CD14-positive monocyte (primary cell): ENCODE measurements around the gene ITGB6. TPM values are rescaled to one million over a fixed set of nuclear protein-coding genes. Genes with fewer than 3 reads are reported as not detected.

Source experiments
- DNase-seq, 3 donors: peaks; one replicate each; pipeline ENCODE4 v3.0.0-alpha.2; 2011 to 2022
- H2AFZ ChIP-seq: 2 replicates; pipeline ENCODE4 v1.6.0; 2012; ENCODE audit warnings: mild to moderate bottlenecking, low read depth, low read length, inconsistent platforms; ENCODE audit not compliant: insufficient read depth, poor library complexity, severe bottlenecking
- H3K27ac ChIP-seq, 2 donors: 1 replicate in 1 of 2; 2 replicates in 1 of 2; pipeline ENCODE4 v1.5.1; 2012 to 2013; ENCODE audit warnings: low read length in 2 of 2, control low read depth in 1 of 2, inconsistent platforms in 1 of 2, low read depth in 1 of 2, mild to moderate bottlenecking in 1 of 2
- H3K27me3 ChIP-seq, 2 donors: one replicate each; pipeline versions ENCODE4 v1.6.0 to v1.6.1; 2011 to 2013; ENCODE audit warnings: low read length in 2 of 2; ENCODE audit not compliant: control insufficient read depth in 2 of 2, insufficient read depth in 2 of 2
- H3K36me3 ChIP-seq, 2 donors: replicated peaks in 1 of 2; 1 replicate in 1 of 2; 2 replicates in 1 of 2; pipeline versions ENCODE4 v1.5.1 to v1.6.1; 2012 to 2013; ENCODE audit warnings: low read length in 2 of 2, control low read depth in 1 of 2, inconsistent platforms in 1 of 2, mild to moderate bottlenecking in 1 of 2; ENCODE audit not compliant: insufficient read depth in 2 of 2, control insufficient read depth in 1 of 2
- H3K4me1 ChIP-seq, 2 donors: 1 replicate in 1 of 2; 2 replicates in 1 of 2; pipeline versions ENCODE4 v1.5.1 to v1.6.1; 2012 to 2013; ENCODE audit warnings: low read length in 2 of 2, control low read depth in 1 of 2, inconsistent platforms in 1 of 2, mild to moderate bottlenecking in 1 of 2, moderate library complexity in 1 of 2; ENCODE audit not compliant: insufficient read depth in 2 of 2, control insufficient read depth in 1 of 2
- H3K4me2 ChIP-seq: replicated peaks from 2 replicates; pipeline ENCODE3; 2012; ENCODE audit warnings: low read length, moderate library complexity, mild to moderate bottlenecking; ENCODE audit not compliant: poor library complexity, severe bottlenecking; ENCODE audit errors: extremely low read depth
- H3K4me3 ChIP-seq, 3 experiments: fragments of 200-600 bp in 1 of 3; sonication (generic) in 1 of 3; replicated peaks in 1 of 3; 1 replicate in 2 of 3; 2 replicates in 1 of 3; pipeline ENCODE4 v1.5.1; 2011 to 2013; ENCODE audit warnings: low read length in 3 of 3, mild to moderate bottlenecking in 3 of 3, control low read depth in 2 of 3, low read depth in 2 of 3, inconsistent platforms in 1 of 3, moderate library complexity in 1 of 3
- H3K79me2 ChIP-seq: 2 replicates; pipeline ENCODE4 v1.6.0; 2012; ENCODE audit warnings: mild to moderate bottlenecking, control low read depth, inconsistent platforms, low read length, moderate library complexity; ENCODE audit not compliant: insufficient read depth
- H3K9ac ChIP-seq: 2 replicates; pipeline ENCODE4 v1.6.0; 2017; ENCODE audit warnings: low read length, mild to moderate bottlenecking; ENCODE audit not compliant: insufficient read depth, poor library complexity, severe bottlenecking
- H3K9me3 ChIP-seq, 2 donors: replicated peaks in 1 of 2; 1 replicate in 1 of 2; 2 replicates in 1 of 2; pipeline versions ENCODE4 v1.5.1 to v1.6.1; 2012 to 2013; ENCODE audit warnings: low read length in 2 of 2, control low read depth in 1 of 2; ENCODE audit not compliant: control insufficient read depth in 1 of 2, insufficient read depth in 1 of 2
- H4K20me1 ChIP-seq: 2 replicates; pipeline ENCODE4 v1.6.0; 2012; ENCODE audit warnings: mild to moderate bottlenecking, low read length, control low read depth, moderate library complexity; ENCODE audit not compliant: insufficient read depth
- H3K27ac Mint-ChIP-seq, 7 donors: one replicate each; pipeline ENCODE4 v1.8.0; 2020; ENCODE audit warnings: mild to moderate bottlenecking in 7 of 7, mixed read lengths in 7 of 7, moderate library complexity in 6 of 7, inconsistent platforms in 2 of 7
- H3K27me3 Mint-ChIP-seq, 3 donors: one replicate each; pipeline ENCODE4 v1.8.0; 2021 to 2022; ENCODE audit warnings: low read depth in 3 of 3, mild to moderate bottlenecking in 3 of 3, mixed read lengths in 3 of 3, moderate library complexity in 3 of 3, inconsistent platforms in 1 of 3
- H3K36me3 Mint-ChIP-seq, 2 donors: one replicate each; pipeline ENCODE4 v1.8.0; 2020; ENCODE audit warnings: mixed read lengths in 2 of 2, inconsistent platforms in 1 of 2, mild to moderate bottlenecking in 1 of 2
- H3K4me1 Mint-ChIP-seq: one replicate; pipeline ENCODE4 v1.8.0; 2020; ENCODE audit warnings: mild to moderate bottlenecking, mixed read lengths
- H3K4me3 Mint-ChIP-seq, 2 donors: one replicate each; pipeline ENCODE4 v1.8.0; 2020; ENCODE audit warnings: mild to moderate bottlenecking in 2 of 2, mixed read lengths in 2 of 2, moderate library complexity in 1 of 2
- H3K9me3 Mint-ChIP-seq, 7 donors: one replicate each; pipeline ENCODE4 v1.8.0; 2020 to 2022; ENCODE audit warnings: mixed read lengths in 7 of 7, mild to moderate bottlenecking in 6 of 7, moderate library complexity in 6 of 7, inconsistent platforms in 2 of 7
- CTCF ChIP-seq: fragments of 200-600 bp; IDR thresholded peaks from one replicate; pipeline ENCODE4 v1.8.0; 2022; ENCODE audit warnings: antibody characterized with exemption, mild to moderate bottlenecking
- WGBS: methylation state at CpG from one replicate; pipeline ENCODE4 v1.1.5; 2013; ENCODE audit warnings: missing lambda C conversion rate; ENCODE audit not compliant: insufficient coverage; 5-methylcytosine and 5-hydroxymethylcytosine counted together
- intact Hi-C, 2 donors: fragments of 100-400 bp; cut with micrococcal nuclease; formaldehyde crosslinking; loops; one replicate each; pipeline versions ENCODE4 v1.15.0 to v1.15.1; 2023
- polyA plus RNA-seq, 3 donors: library from polyadenylated mRNA; depleted of rRNA in 1 of 3; unstranded in 2 of 3; stranded (reverse) in 1 of 3; fragments of 300-500 nt in 2 of 3; fragments of >200 nt in 1 of 3; fragmentation: Illumina TruSeq in 2 of 3; gene quantifications; 1 replicate in 2 of 3; 2 replicates in 1 of 3; pipeline ENCODE4 v1.2.3, GENCODE V29; 2012 to 2021

ITGB6 gene
- polyA plus RNA-seq, 3 donors, result not detected

- Mint-ChIP-seq H3K4me1 (peaks cover 6% of the 10 kb centered on the region), H3K27me3 (peaks cover 0 to 2% (median 0%) of the 10 kb centered on the region in 3 donors), H3K4me3 (no peak overlapping the region), H3K9me3 (peaks cover 0 to 7% (median 5%) of the 10 kb centered on the region in 7 donors), H3K36me3 (no peaks in the 10 kb centered on the region), H3K27ac (no peak overlapping the region)
- Histone ChIP-seq H2AFZ (no peak overlapping the region), H3K27ac (no peak overlapping the region), H3K79me2 (no peaks in the 10 kb centered on the region), H3K9me3 (no peaks in the 10 kb centered on the region), H3K27me3 (no peaks in the 10 kb centered on the region), H3K4me3 (no peak overlapping the region), H3K4me2 (no peak overlapping the region), H4K20me1 (no peaks in the 10 kb centered on the region), H3K9ac (no peak overlapping the region), H3K4me1 (peaks cover 6% of the 10 kb centered on the region in 2 donors), H3K36me3 (no peaks in the 10 kb centered on the region)
- no peak for DNase-seq
- no CpG with 5 or more reads among the region's 3 CpGs for WGBS
- intact Hi-C loops, result no loop called here
- TF ChIP-seq CTCF, result no peak
Measured at GRCh38 chr2:160114020-160114419, 86.1 kb downstream of the ITGB6 start.

- H3K27ac Mint-ChIP-seq, result no peak overlapping the region
- no peaks in the 10 kb centered on the region for H3K36me3 ChIP-seq
- H3K9me3 Mint-ChIP-seq, result peaks cover 0 to 4% (median 4%) of the 10 kb centered on the region in 7 donors
- intact Hi-C loops, result no loop called here
- H4K20me1 ChIP-seq, result no peaks in the 10 kb centered on the region
- peaks cover 17% of the 10 kb centered on the region for H3K4me1 Mint-ChIP-seq
- DNase-seq, result no peak
- no peaks in the 10 kb centered on the region for H3K9me3 ChIP-seq
- no peak overlapping the region for H3K4me2 ChIP-seq
- no peaks in the 10 kb centered on the region for H3K27me3 ChIP-seq
- H3K4me3 ChIP-seq, result no peak overlapping the region
- H3K27me3 Mint-ChIP-seq, result peaks cover 0 to 2% (median 0%) of the 10 kb centered on the region in 3 donors
- TF ChIP-seq CTCF, result no peak
- no peak overlapping the region for H3K9ac ChIP-seq
- H3K36me3 Mint-ChIP-seq, result no peaks in the 10 kb centered on the region
- WGBS, result no CpG with 5 or more reads among the region's 8 CpGs
- H3K79me2 ChIP-seq, result no peaks in the 10 kb centered on the region
- peaks cover 15 to 17% of the 10 kb centered on the region in 2 donors for H3K4me1 ChIP-seq
- no peak overlapping the region for H3K27ac ChIP-seq
- H3K4me3 Mint-ChIP-seq, result no peak overlapping the region
- no peak overlapping the region for H2AFZ ChIP-seq
Measured at GRCh38 chr2:160111951-160112798, 87.9 kb downstream of the ITGB6 start.
